Measurements from ENCODE around the gene CARD19.

The CARD19 gene

GRCh38 chr9:93147632-93148031 is 51.6 kb downstream of the CARD19 start:
- Mint-ChIP-seq H3K4me1 (peaks cover 58% of the 10 kb centered on the region), H3K27me3 (no peaks in the 10 kb centered on the region), H3K9me3 (peaks cover 17% of the 10 kb centered on the region), H3K4me3 (no peak overlapping the region), H3K36me3 (ENCODE audit: low read depth) (peaks cover 25% of the 10 kb centered on the region), H3K27ac (no peak overlapping the region)
- DNase-seq (no peak), ATAC-seq (no peak)

- H3K4me1 Mint-ChIP-seq, result peaks cover 52% of the 10 kb centered on the region
- peaks cover 17% of the 10 kb centered on the region for H3K9me3 Mint-ChIP-seq
- peak overlapping the region; percentile 4 for H3K4me3 Mint-ChIP-seq
- H3K27ac Mint-ChIP-seq, result peak overlapping the region; percentile 62
- DNase-seq (no peak), ATAC-seq (no peak)
- H3K27me3 Mint-ChIP-seq, result no peaks in the 10 kb centered on the region
- H3K36me3 Mint-ChIP-seq (ENCODE audit: low read depth), result peaks cover 25% of the 10 kb centered on the region
These were observed 52.7 kb downstream of the CARD19 start for GRCh38 chr9:93148721-93149120.

GRCh38 chr9:93149361-93149760 is 53.3 kb downstream of the CARD19 start:
- DNase-seq, result no peak

GRCh38 chr9:93151097-93151784 is 55.2 kb downstream of the CARD19 start:
- no peak overlapping the region for H3K27ac Mint-ChIP-seq

More at GRCh38 chr9:93149361-93149760, 53.3 kb downstream of the CARD19 start:
- H3K9me3 Mint-ChIP-seq, result peaks cover 17% of the 10 kb centered on the region
- H3K4me1 Mint-ChIP-seq, result peaks cover 46% of the 10 kb centered on the region
- H3K27ac Mint-ChIP-seq, result peak overlapping the region; percentile 40
- ATAC-seq, result no peak
- H3K4me3 Mint-ChIP-seq, result peak overlapping the region; percentile 4
- peaks cover 25% of the 10 kb centered on the region for H3K36me3 Mint-ChIP-seq (ENCODE audit: low read depth)
- H3K27me3 Mint-ChIP-seq, result no peaks in the 10 kb centered on the region

GRCh38 chr9:93154293-93154903 is 58.4 kb downstream of the CARD19 start:
- Mint-ChIP-seq H3K27ac (no peak overlapping the region), H3K27me3 (no peaks in the 10 kb centered on the region), H3K36me3 (ENCODE audit: low read depth) (no peaks in the 10 kb centered on the region), H3K4me3 (no peak overlapping the region), H3K4me1 (peaks cover 18% of the 10 kb centered on the region), H3K9me3 (no peaks in the 10 kb centered on the region)
- DNase-seq (peak; percentile 48), ATAC-seq (peak; percentile 27)

More at GRCh38 chr9:93151097-93151784, 55.2 kb downstream of the CARD19 start:
- Mint-ChIP-seq H3K36me3 (ENCODE audit: low read depth) (peaks cover 21% of the 10 kb centered on the region), H3K9me3 (peaks cover 12% of the 10 kb centered on the region), H3K27me3 (no peaks in the 10 kb centered on the region), H3K4me1 (peaks cover 37% of the 10 kb centered on the region), H3K4me3 (no peak overlapping the region)
- ATAC-seq, result no peak
- DNase-seq, result no peak

- H3K27ac Mint-ChIP-seq, result no peak overlapping the region
- ATAC-seq (no peak), DNase-seq (no peak)
- H3K4me1 Mint-ChIP-seq, result peaks cover 16% of the 10 kb centered on the region
- no peaks in the 10 kb centered on the region for H3K9me3 Mint-ChIP-seq
- H3K27me3 Mint-ChIP-seq, result no peaks in the 10 kb centered on the region
- no peaks in the 10 kb centered on the region for H3K36me3 Mint-ChIP-seq (ENCODE audit: low read depth)
- no peak overlapping the region for H3K4me3 Mint-ChIP-seq
These were observed 59.9 kb downstream of the CARD19 start for GRCh38 chr9:93155716-93156474.

GRCh38 chr9:93156475-93157008 is 60.5 kb downstream of the CARD19 start:
- DNase-seq (no peak), ATAC-seq (peak; percentile 77)
- H3K27me3 Mint-ChIP-seq, result no peaks in the 10 kb centered on the region
- H3K4me3 Mint-ChIP-seq, result no peak overlapping the region
- H3K36me3 Mint-ChIP-seq (ENCODE audit: low read depth), result no peaks in the 10 kb centered on the region
- H3K4me1 Mint-ChIP-seq, result peaks cover 16% of the 10 kb centered on the region
- H3K9me3 Mint-ChIP-seq, result no peaks in the 10 kb centered on the region
- no peak overlapping the region for H3K27ac Mint-ChIP-seq

GRCh38 chr9:93159601-93160471 is 63.8 kb downstream of the CARD19 start:
- no peak overlapping the region for H3K27ac Mint-ChIP-seq
- H3K9me3 Mint-ChIP-seq, result no peaks in the 10 kb centered on the region
- ATAC-seq, result peak; percentile 85
- no peaks in the 10 kb centered on the region for H3K36me3 Mint-ChIP-seq (ENCODE audit: low read depth)
- H3K4me1 Mint-ChIP-seq, result peaks cover 16% of the 10 kb centered on the region
- DNase-seq, result peak; percentile 85
- no peak overlapping the region for H3K4me3 Mint-ChIP-seq
- H3K27me3 Mint-ChIP-seq, result no peaks in the 10 kb centered on the region

GRCh38 chr9:93161786-93162562 is 66.0 kb downstream of the CARD19 start:
- Mint-ChIP-seq H3K4me1 (peaks cover 9% of the 10 kb centered on the region), H3K4me3 (no peak overlapping the region), H3K36me3 (ENCODE audit: low read depth) (no peaks in the 10 kb centered on the region), H3K27me3 (no peaks in the 10 kb centered on the region), H3K27ac (no peak overlapping the region), H3K9me3 (no peaks in the 10 kb centered on the region)
- ATAC-seq (no peak), DNase-seq (no peak)

Data from activated naive CD8-positive, alpha-beta T cell treated with anti-CD3 and anti-CD28 coated beads, Interleukin-2, amount 50 U/mL, for 24 hours (primary cell).